ENCODE measurements around the gene PROKR1.
"Not testable (repeated sequence)": the region's sequence is repeated elsewhere in the genome, so short reads cannot be mapped to it uniquely, and the experiment has no call there.

PROKR1 gene

DNA sequence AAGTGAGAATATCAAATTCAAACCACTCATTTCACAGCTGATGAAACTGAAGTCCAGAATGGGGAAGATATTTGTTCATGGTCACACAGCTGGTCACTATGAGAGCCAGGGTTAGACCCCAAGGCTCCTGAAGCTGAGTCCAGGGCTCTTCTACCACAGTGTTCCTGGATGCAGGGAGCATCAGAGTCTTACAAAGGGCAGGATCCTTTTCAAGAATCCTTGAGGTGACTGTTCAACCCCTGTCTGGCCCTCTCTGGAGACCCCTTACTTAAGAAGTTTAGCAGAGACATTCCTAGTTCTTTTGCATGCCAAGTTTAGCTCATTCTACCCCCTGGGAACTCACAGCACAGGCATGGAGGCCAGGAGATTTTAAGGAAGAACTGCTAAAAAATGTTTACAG lies 15.7 kb downstream of the PROKR1 start:
- DNase-seq, result no peak

DNA sequence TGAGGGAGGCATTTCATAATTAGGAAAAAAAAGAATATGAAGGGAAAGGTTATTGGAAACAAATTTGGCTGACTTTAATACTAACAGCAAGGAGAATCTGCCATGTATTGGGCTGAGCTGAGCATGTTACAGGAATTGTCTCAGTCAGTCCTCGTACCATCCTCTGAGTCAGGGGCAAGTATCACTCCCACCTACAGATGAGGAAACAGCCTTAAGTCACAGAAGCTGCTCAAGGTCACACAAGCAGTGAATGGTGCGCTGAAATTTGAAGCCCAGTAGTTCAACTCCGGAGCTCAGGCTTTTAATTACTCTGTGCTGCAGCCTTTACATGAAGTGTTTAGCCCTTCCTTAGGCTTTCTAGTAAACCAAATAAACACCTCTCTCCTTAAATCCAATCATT lies 17.3 kb downstream of the PROKR1 start:
- DNase-seq, result no peak

DNA sequence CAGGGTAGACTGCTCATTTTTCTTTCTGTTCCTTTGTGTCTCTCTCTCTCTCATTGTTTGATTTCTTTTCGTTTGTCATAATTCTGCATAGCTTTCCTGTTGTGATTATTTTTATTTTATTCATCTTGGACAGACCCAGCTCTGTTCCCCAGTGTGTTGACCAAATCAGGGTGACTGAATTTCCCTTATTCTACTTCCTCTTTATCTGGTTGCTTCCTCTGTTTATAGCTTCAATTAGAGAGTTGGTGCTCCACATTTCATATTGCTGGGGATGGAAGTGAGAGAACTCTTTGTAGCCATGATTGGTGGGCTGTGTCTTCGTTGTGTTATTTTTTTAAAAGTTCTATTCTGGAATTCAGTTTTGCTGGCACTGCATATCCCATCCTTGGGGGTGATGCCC lies 19.1 kb downstream of the PROKR1 start:
- DNase-seq, result no peak

DNA sequence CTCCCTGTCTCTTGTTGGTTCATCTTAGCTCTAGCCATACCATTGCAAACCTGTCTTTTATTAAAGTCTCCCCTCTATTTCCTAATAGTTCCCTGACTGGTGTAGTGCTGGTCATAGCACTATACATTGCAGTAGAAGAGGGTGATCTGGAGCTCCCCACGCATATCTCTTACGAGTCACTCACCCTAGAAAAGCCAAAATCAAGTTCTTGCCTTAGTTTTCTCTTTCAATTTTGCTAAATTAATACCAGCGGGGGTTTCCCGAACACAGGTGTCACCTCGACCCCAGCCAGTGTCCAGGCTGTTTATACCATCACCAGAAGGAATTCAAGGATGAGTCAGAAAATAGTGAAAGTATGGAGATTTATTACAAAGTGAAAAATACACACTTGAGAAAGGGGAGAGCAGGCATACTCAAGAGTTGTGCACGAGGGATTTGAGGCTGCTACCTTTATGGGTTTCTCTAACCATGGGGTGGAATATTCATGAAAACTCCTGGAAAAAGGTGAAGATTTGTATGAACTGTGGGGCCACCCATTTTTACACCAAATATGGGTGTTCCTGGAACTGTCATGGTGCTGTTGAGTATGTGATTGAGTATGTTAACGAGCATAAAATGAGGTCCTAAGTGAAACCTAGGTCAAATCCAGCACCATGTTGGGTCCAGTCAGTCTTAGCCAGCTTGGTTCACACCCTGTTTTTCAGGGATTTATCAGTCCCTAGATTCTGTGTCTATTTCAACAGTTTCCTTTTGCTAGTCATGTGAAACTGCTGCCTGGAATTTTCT lies 20.2 kb downstream of the PROKR1 start:
- no peak for DNase-seq

DNA sequence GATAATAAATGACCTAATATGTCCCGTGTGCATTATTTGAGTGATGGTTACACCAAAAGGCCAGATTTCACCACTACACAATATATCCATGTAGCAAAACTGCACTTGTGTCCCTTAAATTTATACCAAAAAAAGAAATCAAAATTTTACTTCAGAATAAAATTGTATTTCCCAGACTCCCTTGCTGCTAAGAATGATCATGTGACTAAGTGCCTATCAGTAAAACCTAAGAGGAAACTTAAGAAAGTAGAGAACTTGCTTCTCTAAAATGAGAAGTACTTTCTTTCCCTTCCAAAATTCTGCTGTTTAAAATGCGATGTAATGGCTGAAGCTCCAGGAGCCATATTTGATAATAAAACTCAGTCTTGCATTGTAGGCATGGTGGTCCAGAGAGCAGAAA lies 24.0 kb downstream of the PROKR1 start:
- DNase-seq, result no peak

DNA sequence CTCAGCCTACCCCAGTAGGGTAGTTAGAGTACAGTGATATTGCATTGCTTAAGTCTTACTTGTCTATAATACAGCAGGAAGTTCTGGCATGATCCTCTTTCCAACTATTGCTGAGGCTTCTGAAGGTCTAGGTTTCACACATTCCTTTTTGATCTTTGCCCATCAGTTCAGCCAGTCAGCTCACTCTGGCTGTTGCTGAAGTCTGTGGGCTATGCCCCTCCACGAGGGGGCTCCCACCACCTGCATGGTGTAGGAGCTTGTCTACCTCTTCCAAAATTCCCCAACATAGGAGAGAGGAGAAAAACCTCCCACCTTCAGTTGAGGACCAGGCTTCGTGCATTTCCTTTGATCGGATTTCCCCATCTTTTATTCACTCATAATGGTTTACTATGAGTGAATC lies 26.3 kb downstream of the PROKR1 start:
- no peak for DNase-seq

DNA sequence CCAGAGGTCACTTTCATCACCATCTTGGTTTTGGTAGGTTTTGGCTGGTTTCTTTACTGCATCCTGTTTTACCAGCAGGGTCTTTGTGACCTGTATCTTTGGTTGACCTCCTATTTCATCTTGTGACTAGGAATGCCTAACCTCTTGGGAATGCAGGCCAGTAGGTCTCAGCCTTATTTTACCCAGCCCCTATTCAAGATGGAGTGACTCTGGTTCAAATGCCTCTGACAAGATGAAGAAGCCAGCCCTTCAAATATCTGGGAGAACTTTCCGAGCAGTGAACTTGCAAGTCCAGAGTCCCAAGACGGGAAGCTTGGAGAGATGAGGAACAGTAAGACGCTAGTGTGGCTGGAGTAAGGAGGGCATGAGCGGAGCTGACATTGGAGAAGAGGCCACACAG lies 28.6 kb downstream of the PROKR1 start:
- DNase-seq, result no peak

DNA sequence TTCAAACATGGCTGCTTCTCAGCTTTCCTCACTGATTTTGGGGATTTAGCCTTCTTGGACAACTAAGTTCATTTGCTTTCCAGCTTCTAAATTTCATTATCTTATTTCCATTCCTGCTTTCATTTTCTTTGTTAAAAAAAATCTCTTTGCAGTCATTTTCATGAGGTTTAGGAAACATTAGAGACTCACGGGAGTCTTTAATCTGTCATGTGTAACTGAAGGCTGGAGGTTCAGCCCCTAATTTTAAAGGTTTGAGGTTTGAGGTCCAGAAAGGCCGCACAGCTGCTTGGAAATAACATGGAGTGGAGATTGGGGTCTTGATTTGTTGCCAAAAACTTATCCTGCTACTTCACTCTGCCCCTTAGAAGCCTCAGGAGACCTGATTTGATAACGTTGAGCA lies 30.3 kb downstream of the PROKR1 start:
- DNase-seq, result no peak

DNA sequence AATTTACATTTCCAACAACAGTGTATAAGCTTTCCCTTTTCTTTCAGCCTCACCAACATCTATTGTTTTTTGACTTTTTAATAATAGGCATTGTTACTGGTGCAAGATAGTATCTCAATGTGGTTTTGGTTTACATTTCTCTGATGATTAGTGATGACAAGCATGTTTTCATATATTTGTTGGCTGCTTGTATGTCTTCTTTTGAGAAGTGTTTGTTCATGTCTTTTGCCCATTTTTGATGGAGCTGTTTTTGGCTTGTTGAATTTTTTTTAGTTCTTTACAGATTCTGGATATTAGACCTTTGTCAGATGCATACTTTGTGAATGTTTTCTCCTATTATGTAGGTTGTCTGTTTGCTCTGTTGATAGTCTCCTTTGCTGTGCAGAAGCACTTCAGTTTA lies 32.1 kb downstream of the PROKR1 start:
- no peak for DNase-seq

DNA sequence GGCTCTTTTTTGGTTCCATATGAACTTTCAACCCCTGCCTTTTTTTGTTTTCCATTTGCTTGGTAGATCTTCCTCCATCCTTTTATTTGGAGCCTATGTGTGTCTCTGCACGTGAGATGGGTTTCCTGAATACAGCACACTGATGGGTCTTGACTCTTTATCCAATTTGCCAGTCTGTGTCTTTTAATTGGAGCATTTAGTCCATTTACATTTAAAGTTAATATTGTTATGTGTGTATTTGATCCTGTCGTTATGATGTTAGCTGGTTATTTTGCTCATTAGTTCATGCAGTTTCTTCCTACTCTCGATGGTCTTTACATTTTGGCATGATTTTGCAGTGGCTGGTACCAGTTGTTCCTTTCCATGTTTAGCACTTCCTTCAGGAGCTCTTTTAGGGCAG lies 34.5 kb downstream of the PROKR1 start:
- DNase-seq, result not testable (repeated sequence)

DNA sequence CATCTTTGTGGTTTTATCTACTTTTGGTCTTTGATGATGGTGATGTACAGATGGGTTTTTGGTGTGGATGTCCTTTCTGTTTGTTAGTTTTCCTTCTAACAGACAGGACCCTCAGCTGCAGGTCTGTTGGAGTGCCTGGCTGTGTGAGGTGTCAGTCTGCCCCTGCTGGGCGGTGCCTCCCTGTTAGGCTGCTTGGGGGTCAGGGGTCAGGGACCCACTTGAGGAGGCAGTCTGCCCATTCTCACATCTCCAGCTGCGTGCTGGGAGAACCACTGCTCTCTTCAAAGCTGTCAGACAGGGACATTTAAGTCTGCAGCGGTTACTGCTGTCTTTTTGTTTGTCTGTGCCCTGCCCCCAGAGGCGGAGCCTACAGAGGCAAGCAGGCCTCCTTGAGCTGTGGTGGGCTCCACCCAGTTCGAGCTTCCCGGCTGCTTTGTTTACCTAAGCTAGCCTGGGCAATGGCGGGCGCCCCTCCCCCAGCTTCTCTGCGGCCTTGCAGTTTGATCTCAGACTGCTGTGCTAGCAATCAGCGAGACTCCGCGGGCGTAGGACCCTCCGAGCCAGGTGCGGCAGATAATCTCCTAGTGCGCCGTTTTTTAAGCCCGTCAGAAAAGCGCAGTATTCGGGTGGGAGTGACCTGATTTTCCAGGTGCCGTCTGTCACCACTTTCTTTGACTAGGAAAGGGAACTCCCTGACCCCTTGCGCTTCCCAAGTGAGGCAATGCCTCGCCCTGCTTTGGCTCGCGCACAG lies 36.0 kb downstream of the PROKR1 start:
- peak; percentile 10 for DNase-seq

DNA sequence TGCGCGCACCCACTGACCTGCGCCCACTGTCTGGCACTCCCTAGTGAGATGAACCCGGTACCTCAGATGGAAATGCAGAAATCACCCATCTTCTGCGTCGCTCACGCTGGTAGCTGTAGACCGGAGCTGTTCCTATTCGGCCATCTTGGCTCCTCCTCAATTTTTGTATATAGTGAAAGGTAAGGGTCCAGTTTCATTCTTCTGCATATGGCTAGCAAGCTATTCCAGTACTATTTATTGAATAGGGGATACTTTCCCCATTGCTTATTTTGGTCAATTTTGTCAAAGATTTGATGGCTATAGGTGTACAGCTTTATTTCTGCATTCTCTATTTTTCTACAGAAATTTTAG lies 36.5 kb downstream of the PROKR1 start:
- DNase-seq, result not testable (repeated sequence)

DNA sequence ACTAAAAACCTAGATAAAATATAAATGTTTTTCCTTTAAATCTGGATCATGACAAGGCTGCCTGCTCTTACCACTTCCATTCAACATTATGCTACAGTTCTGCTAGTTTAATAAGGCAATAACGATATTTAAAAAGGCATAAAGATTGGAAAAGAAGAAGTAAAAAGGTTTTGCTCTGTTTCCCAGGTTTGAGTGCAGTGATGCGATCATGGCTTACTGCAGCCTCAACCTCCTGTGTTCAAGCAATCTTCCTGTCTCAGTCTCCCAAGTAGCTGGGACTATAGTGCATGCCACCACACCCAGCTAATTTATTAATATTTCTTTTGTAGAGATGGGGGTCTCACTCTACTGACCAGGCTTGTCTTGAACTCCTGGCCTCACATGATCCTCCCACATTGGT lies 40.8 kb downstream of the PROKR1 start:
- DNase-seq, result no peak

DNA sequence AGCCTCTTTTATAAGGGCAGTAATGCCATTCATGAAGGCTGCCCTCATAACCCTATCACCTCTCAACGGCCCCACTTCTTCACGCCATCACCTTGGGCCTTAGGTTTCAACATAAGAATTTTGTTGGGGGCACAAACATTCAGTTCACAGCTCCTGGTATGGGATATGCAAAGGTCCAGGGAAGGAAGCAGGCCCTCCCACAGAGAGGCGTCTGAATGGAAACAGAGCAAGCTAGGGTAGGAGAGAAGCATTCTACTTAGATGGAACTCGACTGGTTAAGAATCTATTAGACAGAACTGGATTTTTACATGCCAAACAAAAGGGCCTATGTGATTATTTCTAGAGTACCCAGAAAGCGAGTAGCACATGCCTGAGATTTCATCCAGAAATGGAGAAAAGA lies 42.8 kb downstream of the PROKR1 start:
- no peak for DNase-seq

DNA sequence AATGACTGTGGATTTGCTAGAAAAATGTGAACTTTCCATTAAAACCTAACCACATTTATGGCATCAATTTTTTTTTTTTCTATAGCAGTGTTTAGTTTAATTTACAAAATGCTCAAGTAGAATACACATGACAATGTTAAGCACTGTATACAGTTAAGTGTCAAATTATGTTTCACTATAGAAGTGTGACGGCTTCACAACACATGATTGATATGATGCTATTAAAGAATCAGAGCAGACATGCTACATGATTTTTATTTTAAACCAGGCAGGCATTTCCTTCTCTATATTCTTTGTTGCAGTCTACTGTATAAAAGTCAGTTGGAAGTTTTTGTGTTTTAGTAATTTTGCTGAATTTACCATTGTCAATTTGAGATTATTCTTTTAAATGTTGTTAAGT lies 43.6 kb downstream of the PROKR1 start:
- DNase-seq, result no peak

DNA sequence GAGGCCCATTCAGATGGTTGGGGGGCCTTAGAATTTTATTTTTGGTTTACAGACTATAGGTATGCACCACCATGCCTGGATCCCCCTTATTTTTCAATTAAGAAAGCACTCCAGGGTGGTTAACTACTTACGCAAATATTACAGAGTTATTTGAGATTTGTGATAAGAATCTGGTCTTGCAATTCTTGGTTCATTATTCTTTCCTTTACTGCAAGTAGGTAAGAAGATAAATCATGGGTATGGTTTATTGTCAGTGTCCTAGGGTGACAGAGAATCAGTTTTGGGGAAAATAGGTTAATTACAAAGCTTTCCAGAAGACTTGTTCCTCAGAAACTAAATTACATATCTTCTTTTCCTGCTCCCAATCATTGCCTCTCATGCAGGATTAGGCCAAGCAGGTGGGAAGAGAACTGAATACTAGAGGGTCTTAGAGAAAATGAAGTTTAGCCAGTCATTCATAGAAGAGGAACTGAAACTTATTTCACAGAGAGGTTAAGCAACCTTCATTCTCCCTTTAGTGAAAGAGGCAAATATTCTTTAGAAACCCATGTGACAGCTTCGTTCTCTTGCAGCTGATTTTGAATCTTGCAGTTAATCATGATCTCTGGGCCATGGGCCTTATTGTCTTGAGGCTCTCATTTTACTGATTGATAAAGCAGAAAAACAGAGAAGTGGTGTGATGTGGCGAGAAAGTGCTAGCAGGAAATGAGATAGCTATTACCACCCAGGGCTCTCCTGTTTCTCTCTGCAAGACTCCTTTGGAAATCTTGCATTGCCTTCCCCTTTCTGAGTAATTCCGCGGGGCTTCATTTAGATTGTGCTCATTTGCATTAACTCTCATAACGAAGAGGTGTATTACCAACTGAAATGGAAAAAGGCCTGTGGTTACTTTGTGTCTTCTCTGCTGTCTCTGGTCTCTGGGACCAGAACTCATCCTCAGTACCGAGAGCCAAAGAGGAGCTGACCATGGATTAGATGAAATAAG lies 46.5 kb downstream of the PROKR1 start:
- DNase-seq, result no peak

DNA sequence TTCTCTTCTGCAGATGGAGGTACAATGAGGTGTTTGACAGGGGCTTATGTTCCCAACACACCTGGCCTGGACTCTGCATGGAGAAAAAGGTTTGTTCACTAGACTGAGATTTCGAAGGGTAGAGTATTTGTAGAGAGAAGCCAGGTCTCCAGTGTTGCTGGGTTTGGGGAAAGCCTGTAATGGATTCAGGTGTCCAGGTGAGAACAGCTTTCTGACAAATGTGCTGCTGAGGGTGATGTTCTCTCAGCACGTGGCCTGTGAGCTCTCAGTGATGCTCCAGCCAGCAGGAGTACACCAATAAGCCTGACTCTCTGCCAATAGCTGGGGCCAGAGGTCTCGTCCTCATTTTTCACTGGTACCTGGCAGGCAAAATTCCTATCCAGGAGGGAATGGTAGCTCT lies 47.5 kb downstream of the PROKR1 start:
- no peak for DNase-seq

DNA sequence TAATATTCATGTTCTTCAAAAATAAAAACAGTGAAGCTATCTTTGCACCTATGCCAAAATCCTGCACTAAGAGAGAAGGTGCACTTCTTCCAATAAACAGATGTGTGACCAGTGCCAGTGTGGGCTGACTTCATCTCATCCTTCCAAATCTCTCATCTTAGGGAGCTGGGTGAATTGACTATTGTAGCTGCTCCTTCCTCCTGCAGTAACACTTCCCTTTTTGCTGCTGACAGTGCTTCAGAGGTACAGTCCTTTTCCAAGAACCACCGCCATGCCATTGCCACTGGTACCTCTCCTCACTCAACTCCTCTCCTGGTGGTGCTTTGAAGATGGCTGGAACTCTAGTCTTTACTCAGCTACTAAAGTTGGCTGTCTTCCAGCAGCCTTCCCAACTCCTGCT lies 49.1 kb downstream of the PROKR1 start:
- no peak for DNase-seq

DNA sequence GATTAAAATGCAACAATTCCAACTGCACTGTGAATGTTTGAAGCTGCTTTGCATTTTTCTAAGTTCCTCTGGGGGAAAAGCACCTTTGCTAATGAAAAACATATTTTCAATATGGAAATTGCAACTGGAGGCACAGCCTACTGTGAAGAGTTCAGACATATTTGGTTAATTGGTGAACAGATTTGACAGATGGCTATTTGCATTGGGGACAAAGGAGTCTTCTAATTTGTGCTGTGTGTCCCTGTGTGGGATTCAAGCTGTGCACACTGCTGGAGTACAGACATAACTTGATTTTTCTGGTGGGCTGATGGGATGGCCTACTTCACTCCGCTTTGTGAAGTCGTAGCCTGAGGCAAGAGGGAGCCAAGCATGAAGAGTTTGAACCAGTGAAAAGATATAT lies 50.6 kb downstream of the PROKR1 start:
- no peak for DNase-seq

DNA sequence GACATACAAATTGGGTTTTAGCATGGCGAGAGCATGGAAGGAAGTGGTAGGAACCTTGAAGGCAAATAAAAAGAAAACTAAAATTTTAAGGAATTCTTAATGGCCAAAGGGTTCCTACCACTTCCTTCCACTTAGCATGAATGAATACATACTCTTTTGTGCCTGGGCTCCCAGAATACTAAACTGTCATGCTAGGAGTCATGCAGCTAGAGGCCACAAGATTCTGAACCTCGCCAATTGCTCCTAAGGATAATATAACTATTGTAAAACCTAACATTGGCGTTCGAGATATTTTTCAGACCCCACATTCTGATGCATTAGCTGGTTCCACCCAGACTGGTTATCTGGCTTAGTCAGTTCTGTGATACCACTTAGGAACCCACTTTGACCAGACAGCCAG lies 52.6 kb downstream of the PROKR1 start:
- no peak for DNase-seq

DNA sequence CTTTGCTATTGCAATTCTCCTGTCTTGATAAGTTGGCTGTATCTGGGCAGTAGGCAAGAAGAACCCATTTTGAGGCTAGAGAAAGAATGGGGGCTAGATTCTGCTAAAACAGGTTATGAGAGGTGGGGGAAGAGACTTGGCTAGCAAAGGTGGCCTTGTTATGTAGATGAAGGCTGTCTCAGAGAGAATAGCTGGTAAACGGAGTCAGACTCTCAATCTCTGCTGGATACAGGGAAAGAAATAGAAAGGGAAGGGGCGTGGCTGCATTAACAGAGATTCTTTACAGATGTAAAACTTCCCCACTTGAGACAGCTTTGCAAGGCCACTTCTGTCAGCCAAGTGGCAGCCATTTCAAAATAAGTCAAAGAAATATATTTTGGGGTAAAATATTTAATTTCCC lies 53.2 kb downstream of the PROKR1 start:
- DNase-seq, result no peak

DNA sequence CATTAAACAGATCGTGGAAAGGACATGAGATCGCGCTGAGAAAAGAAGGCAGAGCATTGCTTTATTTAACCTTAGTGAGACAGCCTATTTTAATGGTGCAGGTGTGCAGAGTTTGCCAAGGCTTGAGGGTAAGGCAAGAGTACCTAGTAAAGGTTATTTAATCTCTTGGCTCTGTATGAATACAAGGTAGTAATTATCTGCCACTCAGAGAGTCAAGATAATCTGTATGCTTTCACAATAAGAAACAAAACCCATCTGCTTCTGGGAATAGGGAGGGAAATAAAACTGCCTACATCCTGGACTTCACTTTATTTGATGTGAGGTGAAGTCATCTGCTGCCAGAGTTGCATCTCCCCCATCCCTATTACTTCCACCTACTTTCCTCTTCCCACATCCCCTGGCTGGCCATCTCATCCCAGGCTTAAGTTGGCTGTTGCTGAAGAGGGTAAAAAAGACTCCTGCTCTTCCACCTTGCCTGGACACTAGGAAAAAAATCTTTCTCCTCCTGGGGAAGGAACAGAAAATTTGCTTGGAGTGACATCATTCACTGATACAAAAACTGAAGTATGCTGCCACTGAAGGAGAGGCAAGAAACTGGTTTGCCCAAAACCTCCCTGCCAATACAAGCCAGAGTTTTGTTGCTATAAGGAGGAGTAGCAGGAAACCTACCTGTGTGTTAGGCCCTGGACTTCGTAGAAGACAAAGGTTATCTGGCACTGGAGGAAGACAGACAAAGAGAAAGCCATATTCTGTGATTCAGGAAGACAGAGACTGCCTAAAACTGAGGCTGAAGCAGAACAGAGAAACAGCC lies 55.4 kb downstream of the PROKR1 start:
- no peak for DNase-seq

DNA sequence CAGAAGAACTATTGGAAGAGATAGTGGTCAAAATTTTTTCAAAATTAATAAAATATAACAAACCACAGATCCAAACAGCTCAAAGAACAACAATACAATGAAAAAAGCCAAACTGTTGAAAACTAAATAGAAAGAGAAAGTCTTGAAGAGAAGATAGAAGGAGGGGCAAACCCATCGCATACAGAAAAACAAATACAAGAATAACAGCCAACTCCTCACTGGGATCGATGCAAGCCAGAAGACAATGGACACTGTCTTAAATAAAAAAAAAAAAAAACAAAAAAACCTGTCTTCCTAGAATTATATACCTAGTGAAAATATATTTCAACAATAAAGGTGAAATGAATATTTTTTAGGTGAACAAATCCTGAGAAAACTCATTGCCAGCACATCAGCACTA lies 57.2 kb downstream of the PROKR1 start:
- no peak for DNase-seq
